ENCODE data around the gene RPP25L.

The RPP25L gene

DNA sequence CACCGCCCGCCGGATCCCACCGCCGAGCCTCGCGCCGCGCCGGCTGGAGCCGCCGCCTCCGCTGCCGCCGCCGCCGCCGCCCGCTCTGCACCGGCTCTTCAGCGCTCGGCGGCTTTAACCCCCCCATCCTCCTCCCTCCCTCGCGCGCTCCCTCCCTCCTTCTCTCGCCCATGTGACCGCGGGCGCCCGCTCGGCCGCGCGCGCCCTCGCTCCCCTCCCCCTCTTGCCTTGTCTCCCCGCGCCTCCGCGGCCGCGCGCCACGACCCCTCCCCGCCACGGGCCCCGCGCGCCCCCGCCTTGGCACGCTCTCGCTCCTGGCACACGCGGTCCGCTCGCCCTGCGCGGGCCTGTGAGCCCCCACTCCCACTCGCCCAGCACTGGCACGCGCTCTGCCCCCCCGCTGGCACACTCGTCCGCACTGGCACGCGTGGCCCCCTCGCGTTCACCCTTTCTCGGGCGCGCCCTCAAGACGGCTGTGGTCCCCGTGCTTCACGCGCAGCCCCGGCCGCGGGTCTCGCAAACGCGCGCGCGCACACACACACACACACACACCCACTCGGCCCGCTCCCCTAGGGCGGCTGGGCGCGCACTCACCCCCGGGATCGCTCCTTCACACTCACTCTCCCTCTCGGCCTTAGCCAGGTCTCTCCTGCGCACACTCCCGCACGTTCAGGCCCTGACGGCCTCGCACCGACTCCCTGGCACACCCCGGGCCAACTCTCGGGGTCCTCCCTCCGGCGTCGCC lies 22.1 kb downstream of the RPP25L start, which contains the start of gene CNTFR:
Gene CNTFR, minus strand, starts transcription at position 89 of the 745 bp plus-strand sequence. CDS start 20,743 bp downstream, outside the sequence.
- no peak for DNase-seq (ENCODE audit: low read depth)
- peak within 1 kb of the TSS; percentile 24 for H3K4me3 ChIP-seq (ENCODE audit: low read depth, low read length)
- TF ChIP-seq, protein P1, sequence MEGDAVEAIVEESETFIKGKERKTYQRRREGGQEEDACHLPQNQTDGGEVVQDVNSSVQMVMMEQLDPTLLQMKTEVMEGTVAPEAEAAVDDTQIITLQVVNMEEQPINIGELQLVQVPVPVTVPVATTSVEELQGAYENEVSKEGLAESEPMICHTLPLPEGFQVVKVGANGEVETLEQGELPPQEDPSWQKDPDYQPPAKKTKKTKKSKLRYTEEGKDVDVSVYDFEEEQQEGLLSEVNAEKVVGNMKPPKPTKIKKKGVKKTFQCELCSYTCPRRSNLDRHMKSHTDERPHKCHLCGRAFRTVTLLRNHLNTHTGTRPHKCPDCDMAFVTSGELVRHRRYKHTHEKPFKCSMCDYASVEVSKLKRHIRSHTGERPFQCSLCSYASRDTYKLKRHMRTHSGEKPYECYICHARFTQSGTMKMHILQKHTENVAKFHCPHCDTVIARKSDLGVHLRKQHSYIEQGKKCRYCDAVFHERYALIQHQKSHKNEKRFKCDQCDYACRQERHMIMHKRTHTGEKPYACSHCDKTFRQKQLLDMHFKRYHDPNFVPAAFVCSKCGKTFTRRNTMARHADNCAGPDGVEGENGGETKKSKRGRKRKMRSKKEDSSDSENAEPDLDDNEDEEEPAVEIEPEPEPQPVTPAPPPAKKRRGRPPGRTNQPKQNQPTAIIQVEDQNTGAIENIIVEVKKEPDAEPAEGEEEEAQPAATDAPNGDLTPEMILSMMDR (conservative IDR thresholded peaks at IDR 0.05; ENCODE audit: low read depth, low read length), result no peak

DNA sequence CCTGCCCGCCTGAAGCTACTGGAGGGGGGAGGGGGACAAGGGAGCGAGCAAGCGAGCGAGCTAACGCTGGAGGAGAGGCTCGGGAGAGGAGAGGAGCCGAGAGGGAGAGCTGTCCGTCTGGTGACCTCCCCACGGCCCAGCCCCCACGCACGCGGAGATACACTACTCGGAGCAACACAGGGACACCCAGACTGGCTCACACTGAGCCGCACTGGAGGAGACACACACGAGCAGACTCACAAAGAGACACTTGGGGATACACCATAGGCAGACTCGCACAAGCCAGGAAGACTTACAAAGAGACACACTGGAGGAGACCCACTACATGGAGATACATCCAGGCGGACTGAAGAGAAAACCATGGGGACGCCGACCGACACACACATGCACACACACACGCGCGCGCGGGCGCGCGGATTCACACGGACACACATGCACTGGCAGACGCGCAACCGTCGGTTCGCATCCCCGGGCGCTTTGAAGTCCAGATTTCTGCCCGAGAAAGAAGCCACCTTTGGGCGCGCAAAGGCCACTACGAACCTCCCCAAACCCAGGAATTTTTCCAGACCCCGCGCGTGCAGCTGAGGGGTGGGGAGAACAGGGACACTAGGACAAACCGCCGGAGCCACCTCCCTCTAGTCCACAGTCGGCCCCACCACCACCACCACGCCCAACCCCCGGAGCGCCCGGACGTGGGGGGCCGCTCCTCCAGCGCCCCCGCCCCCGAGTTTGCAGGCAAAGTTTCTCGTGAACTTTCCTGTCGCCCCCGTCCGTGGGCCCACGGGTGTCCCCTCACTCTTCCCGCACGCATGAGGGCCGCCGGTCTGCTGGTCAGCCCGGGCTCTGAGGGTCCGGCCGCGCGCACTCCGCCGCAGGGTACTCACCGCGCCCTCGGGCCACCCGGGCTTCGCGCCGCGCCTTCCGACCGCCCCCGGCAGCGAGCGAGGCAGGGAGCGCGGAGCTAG lies 22.9 kb downstream of the RPP25L start:
- DNase-seq (ENCODE audit: low read depth), result no peak
- TF ChIP-seq, protein P1 (conservative IDR thresholded peaks at IDR 0.05; ENCODE audit: low read depth, low read length), result no peak
- no peak overlapping the region for H3K4me3 ChIP-seq (ENCODE audit: low read depth, low read length)

DNA sequence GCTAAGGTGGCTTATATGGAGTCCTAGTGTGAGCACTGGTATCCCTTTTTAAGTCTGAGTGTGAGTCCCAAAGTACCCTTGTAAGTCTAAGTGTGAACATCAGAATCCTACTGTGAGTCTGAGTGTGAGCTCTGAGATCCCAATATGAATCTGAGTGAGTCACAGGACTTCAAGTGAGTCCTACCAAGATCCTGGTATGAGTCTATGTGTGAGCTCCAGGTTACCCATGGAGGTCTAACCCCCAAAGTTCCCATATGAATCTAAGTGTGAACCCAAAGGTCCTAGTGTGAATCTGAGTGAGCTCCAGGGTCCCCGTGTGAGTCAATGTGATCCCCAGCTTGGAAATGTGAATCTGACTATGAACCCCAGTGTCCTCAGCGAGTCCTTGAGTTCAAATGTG lies 24.6 kb downstream of the RPP25L start:
- DNase-seq (ENCODE audit: low read depth), result no peak
- H3K4me3 ChIP-seq (ENCODE audit: low read depth, low read length), result no peak overlapping the region
- TF ChIP-seq, protein P1 (conservative IDR thresholded peaks at IDR 0.05; ENCODE audit: low read depth, low read length), result no peak

DNA sequence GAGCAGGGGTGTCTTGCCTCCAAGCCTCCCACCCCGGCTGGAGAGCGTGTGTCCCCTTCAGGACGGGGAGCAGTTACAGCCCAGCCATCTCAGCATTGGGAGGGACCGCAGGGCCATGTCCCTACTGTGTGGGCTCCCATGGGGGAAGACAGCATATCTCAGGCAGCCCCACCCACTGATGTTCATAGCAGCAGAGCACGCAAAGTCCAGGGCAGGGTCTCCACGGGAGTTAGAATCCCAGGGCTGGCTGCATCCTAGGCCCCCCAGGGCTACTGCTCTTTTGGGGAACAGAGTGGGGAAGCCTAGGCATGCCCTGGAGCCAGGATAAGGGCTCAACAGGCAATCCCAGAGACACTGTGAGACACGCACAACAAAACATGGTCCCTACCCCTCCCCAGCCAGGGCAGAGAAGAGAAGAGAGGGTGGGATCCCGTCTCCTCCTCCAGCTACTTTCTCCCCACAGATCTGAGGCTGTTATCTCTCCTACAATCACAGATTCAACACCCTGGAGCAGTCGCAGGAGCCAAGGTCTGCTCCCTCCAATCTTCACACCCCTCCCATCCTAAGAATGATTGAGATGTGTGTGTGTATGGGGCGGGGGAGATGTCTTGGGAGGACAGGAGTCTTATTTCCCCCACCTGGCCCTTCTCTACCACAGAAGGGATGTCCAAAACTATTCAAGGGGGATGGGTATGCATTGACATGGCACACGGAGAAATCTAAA lies 25.8 kb downstream of the RPP25L start:
- TF ChIP-seq, protein P1 (conservative IDR thresholded peaks at IDR 0.05; ENCODE audit: low read depth, low read length), result no peak
- no peak for DNase-seq (ENCODE audit: low read depth)
- no peak overlapping the region for H3K4me3 ChIP-seq (ENCODE audit: low read depth, low read length)

DNA sequence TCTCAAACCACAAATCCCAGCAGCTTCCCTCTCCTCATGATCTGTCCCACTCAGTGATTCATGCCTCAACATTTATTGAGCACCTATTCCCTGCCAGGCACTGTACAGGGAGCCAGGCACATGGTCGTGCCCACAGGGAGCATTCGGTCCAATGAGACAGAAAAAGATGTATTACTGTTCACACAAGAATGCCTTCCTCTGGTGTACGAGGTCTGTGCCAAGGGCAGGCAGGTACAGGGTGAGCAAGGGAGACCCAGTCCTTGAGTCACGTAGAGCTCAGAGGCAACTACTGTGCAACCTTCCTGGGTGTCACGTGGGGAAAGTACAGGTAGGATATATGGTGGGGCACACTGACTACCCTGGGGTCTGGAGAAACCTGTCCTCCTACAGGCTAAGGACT lies 26.9 kb downstream of the RPP25L start:
- DNase-seq (ENCODE audit: low read depth), result no peak
- TF ChIP-seq, protein P1 (conservative IDR thresholded peaks at IDR 0.05; ENCODE audit: low read depth, low read length), result no peak

DNA sequence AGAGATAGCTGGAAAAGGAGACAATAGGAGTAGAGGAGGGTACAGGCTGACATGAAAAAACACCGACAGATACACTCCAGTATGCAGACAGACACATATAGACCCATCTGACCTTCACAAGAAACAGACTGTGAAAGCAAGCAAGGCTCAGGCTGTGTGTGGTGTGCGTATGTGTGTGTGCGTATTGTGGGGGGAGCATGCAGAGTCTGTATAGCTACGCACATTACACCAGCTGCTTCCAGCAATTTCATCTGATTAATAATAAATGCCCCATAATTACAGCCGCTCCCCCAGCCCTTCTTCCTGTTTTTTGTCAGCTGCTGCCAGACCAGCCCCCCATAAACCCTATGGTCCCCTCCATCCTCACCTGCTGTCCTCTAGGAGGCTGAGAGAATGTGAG lies 29.1 kb downstream of the RPP25L start:
- DNase-seq (ENCODE audit: low read depth), result no peak
- TF ChIP-seq, protein P1 (conservative IDR thresholded peaks at IDR 0.05; ENCODE audit: low read depth, low read length), result no peak
- H3K4me3 ChIP-seq (ENCODE audit: low read depth, low read length), result no peak overlapping the region

More for the DNA sequence above, 26.9 kb downstream of the RPP25L start:
- H3K4me3 ChIP-seq (ENCODE audit: low read depth, low read length), result no peak overlapping the region

Data from choroid plexus epithelial cell (primary cell).